OCI-LY3 (cell line): ENCODE data around the gene ABCB4.

Source experiments
- H2AFZ ChIP-seq: fragments of 200-600, 300-600 bp; shearing (Covaris generic); 2 replicates; pipeline ENCODE4 v1.6.0; 2014; ENCODE audit warnings: antibody characterized with exemption, low read depth, low read length
- H3K27ac ChIP-seq: fragments of 200-600, 300-600 bp; sonication (generic); 2 replicates; pipeline ENCODE4 v1.5.1; 2014; ENCODE audit warnings: mild to moderate bottlenecking, low read length, moderate library complexity, mixed read lengths
- H3K27me3 ChIP-seq: fragments of 200-600, 300-600 bp; sonication (generic); 2 replicates; pipeline ENCODE4 v1.6.1; 2014; ENCODE audit warnings: low read depth, low read length, mixed read lengths
- H3K36me3 ChIP-seq: fragments of 200-600, 300-600 bp; sonication (generic); replicated peaks from 2 replicates; pipeline ENCODE3; 2014; ENCODE audit warnings: low read depth, low read length, mixed read lengths
- H3K4me1 ChIP-seq: fragments of 300-600, 200-600 bp; sonication (generic); 2 replicates; pipeline ENCODE4 v1.6.1; 2014; ENCODE audit warnings: low read length, mixed read lengths
- H3K4me2 ChIP-seq: fragments of 200-600, 300-600 bp; sonication (generic); 2 replicates; pipeline ENCODE4 v1.6.1; 2014; ENCODE audit warnings: low read length, mixed read lengths
- H3K4me3 ChIP-seq: fragments of 300-600, 200-600 bp; sonication (generic); 2 replicates; pipeline ENCODE4 v1.5.1; 2014; ENCODE audit warnings: antibody characterized with exemption, mild to moderate bottlenecking, low read length, moderate library complexity
- H3K79me2 ChIP-seq: fragments of 300-600, 200-600 bp; shearing (Covaris generic); 2 replicates; pipeline ENCODE4 v1.6.1; 2014; ENCODE audit warnings: mild to moderate bottlenecking, low read length, mixed read lengths
- H3K9ac ChIP-seq: fragments of 300-600, 200-600 bp; shearing (Covaris generic); 2 replicates; pipeline ENCODE4 v1.6.0; 2014; ENCODE audit warnings: mild to moderate bottlenecking, low read length, moderate library complexity
- H3K9me3 ChIP-seq: fragments of 200-600, 300-600 bp; shearing (Covaris generic); 2 replicates; pipeline ENCODE4 v1.6.1; 2014; ENCODE audit warnings: low read length, mixed read lengths; ENCODE audit not compliant: insufficient read depth
- H4K20me1 ChIP-seq: fragments of 200-600, 300-600 bp; sonication (generic); 2 replicates; pipeline ENCODE4 v1.6.1; 2016; ENCODE audit warnings: low read length, mixed read lengths; ENCODE audit not compliant: insufficient read depth
- CTCF ChIP-seq: fragments of 200-600, 300-600 bp; sonication (generic); IDR thresholded peaks from 2 replicates; pipeline ENCODE4 v1.5.1; 2014; ENCODE audit warnings: antibody characterized with exemption, low read length, low read depth
- EZH2phosphoT487 ChIP-seq: fragments of 200-600 bp; shearing (Covaris generic); IDR thresholded peaks from 2 replicates; pipeline ENCODE4 v1.6.1; 2018; ENCODE audit warnings: antibody characterized with exemption, mixed run types, low read depth

ABCB4 gene

DNA sequence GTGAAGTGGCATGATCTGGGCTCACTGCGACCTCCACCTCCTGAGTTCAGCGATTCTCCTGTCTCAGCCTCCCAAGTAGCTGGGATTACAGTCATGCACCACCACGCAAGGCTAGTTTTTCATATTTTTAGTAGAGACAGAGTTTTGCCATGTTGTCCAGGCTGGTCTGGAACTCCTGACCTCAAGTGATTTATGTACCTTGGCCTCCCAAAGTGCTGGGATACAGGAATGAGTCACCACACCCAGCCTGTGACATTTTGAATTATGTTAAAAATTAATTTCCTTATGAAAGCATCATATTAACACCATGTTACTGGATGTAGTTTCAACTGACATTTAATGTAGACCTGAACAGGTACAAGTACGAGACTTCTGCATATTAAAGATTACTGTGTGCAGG lies 24.3 kb downstream of the ABCB4 start:
- H3K27ac ChIP-seq: no peak overlapping the region
- no peak overlapping the region for H3K9ac ChIP-seq
- no peaks in the 10 kb centered on the region for H4K20me1 ChIP-seq
- no peak for TF ChIP-seq EZH2phosphoT487
- TF ChIP-seq CTCF: no peak
- peaks cover 38% of the 10 kb centered on the region for H3K4me1 ChIP-seq
- H3K9me3 ChIP-seq: no peaks in the 10 kb centered on the region
- H3K4me2 ChIP-seq: no peak overlapping the region
- no peaks in the 10 kb centered on the region for H3K79me2 ChIP-seq
- H2AFZ ChIP-seq: no peak overlapping the region
- H3K36me3 ChIP-seq: no peaks in the 10 kb centered on the region
- H3K27me3 ChIP-seq: peaks cover 7% of the 10 kb centered on the region; the same call in 1 of the 2 replicates
- no peak overlapping the region for H3K4me3 ChIP-seq

- H3K27ac ChIP-seq: no peak overlapping the region
These were observed 24.8 kb downstream of the ABCB4 start for GRCh38 chr7:87450706-87451105.

DNA sequence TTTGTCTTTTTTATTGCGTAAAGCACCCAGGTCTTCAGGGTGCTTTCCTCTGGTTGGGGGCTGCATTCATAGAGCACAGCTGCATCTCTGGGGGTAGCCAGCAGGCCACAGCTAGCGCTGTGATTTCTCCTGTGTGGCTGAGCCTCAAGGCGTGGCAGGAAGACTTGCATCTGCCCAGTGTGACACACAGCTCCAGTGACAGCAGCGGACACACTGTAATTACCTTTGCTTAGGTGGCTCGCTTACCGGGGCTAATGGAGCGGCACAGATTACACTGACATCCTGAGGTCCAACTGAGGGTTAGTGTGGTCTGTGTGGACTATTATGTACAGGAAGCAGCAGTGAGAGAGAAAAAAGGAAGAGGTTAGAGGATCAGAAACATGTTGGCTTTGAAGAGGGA lies 27.1 kb downstream of the ABCB4 start:
- Histone ChIP-seq H3K27me3 (peaks cover 7% of the 10 kb centered on the region; the same call in 1 of the 2 replicates), H4K20me1 (no peaks in the 10 kb centered on the region), H3K9me3 (no peaks in the 10 kb centered on the region), H3K36me3 (no peaks in the 10 kb centered on the region), H3K4me2 (peak overlapping the region; percentile 55), H3K79me2 (no peaks in the 10 kb centered on the region), H3K4me1 (peaks cover 63% of the 10 kb centered on the region), H2AFZ (no peak overlapping the region), H3K4me3 (peak overlapping the region; percentile 22; the same call in 1 of the 2 replicates), H3K27ac (no peak overlapping the region), H3K9ac (no peak overlapping the region)
- TF ChIP-seq CTCF (no peak), EZH2phosphoT487 (no peak)

More at GRCh38 chr7:87450706-87451105, 24.8 kb downstream of the ABCB4 start:
- Histone ChIP-seq H3K4me1 (peaks cover 43% of the 10 kb centered on the region), H2AFZ (no peak overlapping the region), H3K4me2 (no peak overlapping the region), H3K9me3 (no peaks in the 10 kb centered on the region), H3K27me3 (peaks cover 7% of the 10 kb centered on the region; the same call in 1 of the 2 replicates), H4K20me1 (no peaks in the 10 kb centered on the region), H3K79me2 (no peaks in the 10 kb centered on the region), H3K9ac (no peak overlapping the region), H3K4me3 (no peak overlapping the region), H3K36me3 (no peaks in the 10 kb centered on the region)
- TF ChIP-seq CTCF (no peak), EZH2phosphoT487 (no peak)

DNA sequence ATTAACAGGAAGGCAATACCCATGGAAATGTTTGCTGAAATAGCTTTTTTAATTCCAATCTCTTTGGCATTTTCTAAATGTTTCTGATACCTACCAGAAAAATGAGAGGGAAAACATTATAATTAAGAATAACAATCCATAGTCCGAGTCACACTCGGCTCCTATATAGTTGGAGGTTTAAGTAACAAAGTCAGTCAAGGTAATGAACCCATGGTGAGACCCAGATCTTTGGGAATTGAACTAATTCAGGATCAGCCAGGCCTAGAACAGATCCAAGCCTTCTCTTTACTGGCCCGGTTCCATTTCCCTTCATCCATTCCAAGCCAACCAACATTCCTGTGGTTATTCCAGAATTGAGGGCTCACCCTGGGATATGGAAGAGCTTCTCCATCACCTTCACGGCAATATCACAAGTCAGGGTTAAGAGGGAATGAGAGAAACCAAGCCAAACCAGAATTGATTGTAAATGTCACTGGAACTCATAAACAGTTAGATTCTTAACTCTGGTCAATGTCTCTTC lies 28.3 kb downstream of the ABCB4 start:
- H3K9me3 ChIP-seq: no peaks in the 10 kb centered on the region
- TF ChIP-seq EZH2phosphoT487 (no peak), CTCF (no peak)
- H3K79me2 ChIP-seq: no peaks in the 10 kb centered on the region
- H3K27me3 ChIP-seq: peaks cover 13% of the 10 kb centered on the region; the same call in 1 of the 2 replicates
- no peak overlapping the region for H3K9ac ChIP-seq
- H4K20me1 ChIP-seq: no peaks in the 10 kb centered on the region
- peaks cover 6% of the 10 kb centered on the region for H3K36me3 ChIP-seq
- H3K4me1 ChIP-seq: peaks cover 63% of the 10 kb centered on the region
- no peak overlapping the region for H3K27ac ChIP-seq
- H2AFZ ChIP-seq: no peak overlapping the region
- no peak overlapping the region for H3K4me2 ChIP-seq
- no peak overlapping the region for H3K4me3 ChIP-seq
